SK-N-SH treated with all-trans-retinoic acid at 6 μM for 48 hours (cell line): ENCODE results near the gene ZNF358.

Experiments
- ATAC-seq: fragments of 200-7000 bp; cut with Tn5 transposase; 3 replicates; pipeline ENCODE4 v1.9.1; 2020; ENCODE audit warnings: mild to moderate bottlenecking, moderate library complexity
- ARNTL ChIP-seq: fragments of 450-650 bp; formaldehyde crosslinking; IDR thresholded peaks from 2 replicates; pipeline ENCODE4 v1.5.0; 2020; ENCODE audit warnings: low read depth, mild to moderate bottlenecking, moderate library complexity, borderline replicate concordance
- BACH2 ChIP-seq: fragments of 250-450 bp; sonication (Bioruptor Pico); IDR thresholded peaks from 2 replicates; pipeline ENCODE4 v1.9.0; 2021; ENCODE audit warnings: mild to moderate bottlenecking, borderline replicate concordance
- CREB5 ChIP-seq: fragments of 250-450 bp; sonication (Bioruptor Pico); IDR thresholded peaks from 2 replicates; pipeline ENCODE4 v1.5.1; 2020; ENCODE audit warnings: low read depth, mild to moderate bottlenecking, moderate library complexity
- CSDC2 ChIP-seq: fragments of 250-450 bp; sonication (Bioruptor Pico); IDR thresholded peaks from 2 replicates; pipeline ENCODE4 v1.5.0; 2020; ENCODE audit warnings: mild to moderate bottlenecking, moderate library complexity
- CSRNP3 ChIP-seq: fragments of 250-450 bp; sonication (Bioruptor Pico); IDR thresholded peaks from 2 replicates; pipeline ENCODE4 v1.5.1; 2021; ENCODE audit warnings: mild to moderate bottlenecking, moderate library complexity
- ESRRG ChIP-seq: fragments of 250-450 bp; sonication (Bioruptor Pico); IDR thresholded peaks from 2 replicates; pipeline ENCODE4 v1.6.1; 2021; ENCODE audit warnings: mild to moderate bottlenecking
- GLIS3 ChIP-seq: fragments of 250-450 bp; sonication (Bioruptor Pico); IDR thresholded peaks from 2 replicates; pipeline ENCODE4 v1.5.0; 2020; ENCODE audit warnings: mild to moderate bottlenecking, moderate library complexity
- ISL1 ChIP-seq: fragments of 250-450 bp; sonication (Bioruptor Pico); IDR thresholded peaks from 2 replicates; pipeline ENCODE4 v2.1.2; 2022; ENCODE audit warnings: mild to moderate bottlenecking, moderate library complexity
- OSR1 ChIP-seq: fragments of 250-450 bp; sonication (Bioruptor Pico); IDR thresholded peaks from 2 replicates; pipeline ENCODE4 v1.8.0; 2022; ENCODE audit warnings: moderate library complexity, mild to moderate bottlenecking, inconsistent platforms
- PPARA ChIP-seq: fragments of 250-450 bp; sonication (Bioruptor Pico); IDR thresholded peaks from 2 replicates; pipeline ENCODE4 v1.5.0; 2020; ENCODE audit warnings: mild to moderate bottlenecking, borderline replicate concordance
- RARB ChIP-seq: fragments of 250-450 bp; sonication (Bioruptor Pico); IDR thresholded peaks from 2 replicates; pipeline ENCODE4 v1.8.0; 2021; ENCODE audit warnings: mild to moderate bottlenecking, moderate library complexity
- TCF4 ChIP-seq: fragments of 250-450 bp; sonication (Bioruptor Pico); IDR thresholded peaks from 2 replicates; pipeline ENCODE4 v1.8.0; 2021; ENCODE audit warnings: mild to moderate bottlenecking, moderate library complexity, borderline replicate concordance
- TOX ChIP-seq: fragments of 250-450 bp; sonication (Bioruptor Pico); IDR thresholded peaks from 2 replicates; pipeline ENCODE4 v1.8.0; 2021; ENCODE audit warnings: mild to moderate bottlenecking, moderate library complexity, borderline replicate concordance
- ZC3H10 ChIP-seq: fragments of 250-450 bp; sonication (Bioruptor Pico); IDR thresholded peaks from 2 replicates; pipeline ENCODE4 v1.5.1; 2021; ENCODE audit warnings: mild to moderate bottlenecking, moderate library complexity
- ZFP3 ChIP-seq: fragments of 250-450 bp; sonication (Bioruptor Pico); IDR thresholded peaks from 2 replicates; pipeline ENCODE4 v1.5.0; 2020; ENCODE audit warnings: mild to moderate bottlenecking, moderate library complexity
- ZFP30 ChIP-seq: fragments of 450-650 bp; formaldehyde crosslinking; IDR thresholded peaks from 2 replicates; pipeline ENCODE4 v1.5.0; 2022; ENCODE audit warnings: mild to moderate bottlenecking, moderate library complexity
- ZNF565 ChIP-seq: fragments of 450-650 bp; formaldehyde crosslinking; conservative IDR thresholded peaks from 2 replicates; pipeline ENCODE4 v1.5.0; 2020; ENCODE audit warnings: low read depth, mild to moderate bottlenecking, moderate library complexity
- ZNF70 ChIP-seq: fragments of 450-650 bp; formaldehyde crosslinking; IDR thresholded peaks from 2 replicates; pipeline ENCODE4 v1.5.0; 2020; ENCODE audit warnings: mild to moderate bottlenecking, moderate library complexity
- ZNF8 ChIP-seq: fragments of 450-650 bp; formaldehyde crosslinking; IDR thresholded peaks from 2 replicates; pipeline ENCODE4 v1.5.0; 2020; ENCODE audit warnings: mild to moderate bottlenecking, moderate library complexity
- TF ChIP-seq, protein P1 (sequence below): fragments of 250-450 bp; sonication (Bioruptor Pico); IDR thresholded peaks from 2 replicates; pipeline ENCODE4 v1.8.0; 2021; ENCODE audit warnings: low read depth, mild to moderate bottlenecking, moderate library complexity, borderline replicate concordance
- TF ChIP-seq, protein P2 (sequence below): fragments of 250-450 bp; sonication (Bioruptor Pico); IDR thresholded peaks from 2 replicates; pipeline ENCODE4 v1.5.0; 2020; ENCODE audit warnings: mild to moderate bottlenecking, moderate library complexity

ZNF358 gene

DNA sequence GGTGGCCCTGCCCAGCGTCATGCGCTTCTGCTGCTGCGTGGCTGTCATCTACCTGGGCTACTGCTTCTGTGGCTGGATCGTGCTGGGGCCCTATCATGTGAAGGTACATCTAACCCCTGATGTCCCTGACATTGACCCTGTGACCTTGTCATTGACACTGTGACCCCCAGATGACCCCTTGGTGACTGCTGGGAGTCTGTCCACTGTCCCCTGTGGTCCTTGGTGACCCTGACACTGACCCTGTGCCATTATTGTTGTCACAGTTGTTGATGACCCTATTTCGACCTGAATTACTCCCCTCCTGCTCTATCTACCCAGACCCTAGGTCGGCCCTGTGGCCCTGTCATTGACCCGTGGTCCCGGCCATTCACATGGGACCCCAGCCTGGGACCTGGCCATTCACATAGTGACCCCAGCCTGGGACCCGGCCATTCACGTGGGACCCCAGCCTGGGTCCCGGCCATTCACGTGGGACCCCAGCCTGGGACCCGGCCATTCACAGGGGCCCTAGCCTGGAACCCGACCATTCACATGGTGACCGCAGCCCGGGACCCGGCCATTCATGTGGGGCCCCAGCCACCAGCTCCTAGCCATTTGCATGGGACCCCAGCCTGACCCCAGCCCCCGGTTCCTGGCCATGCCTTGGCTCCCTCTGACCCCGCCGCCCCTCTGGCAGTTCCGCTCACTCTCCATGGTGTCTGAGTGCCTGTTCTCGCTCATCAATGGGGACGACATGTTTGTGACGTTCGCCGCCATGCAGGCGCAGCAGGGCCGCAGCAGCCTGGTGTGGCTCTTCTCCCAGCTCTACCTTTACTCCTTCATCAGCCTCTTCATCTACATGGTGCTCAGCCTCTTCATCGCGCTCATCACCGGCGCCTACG, 13.9 kb downstream of the ZNF358 start:
- TF ChIP-seq CREB5 (CRISPR knock-in tag): no peak
- TF ChIP-seq RARB (CRISPR knock-in tag): no peak
- no peak for TF ChIP-seq ZC3H10 (CRISPR knock-in tag)
- no peak for TF ChIP-seq PPARA (CRISPR knock-in tag)
- no peak for TF ChIP-seq ARNTL (CRISPR knock-in tag)
- no peak for TF ChIP-seq ZFP3 (CRISPR knock-in tag)
- TF ChIP-seq OSR1 (CRISPR knock-in tag): no peak
- TF ChIP-seq ISL1 (CRISPR knock-in tag): no peak
- no peak for TF ChIP-seq ZNF565
- TF ChIP-seq CSDC2 (CRISPR knock-in tag): no peak
- no peak for TF ChIP-seq ESRRG
- TF ChIP-seq TCF4 (CRISPR knock-in tag): no peak
- TF ChIP-seq BACH2 (CRISPR knock-in tag): no peak
- TF ChIP-seq, protein P1, sequence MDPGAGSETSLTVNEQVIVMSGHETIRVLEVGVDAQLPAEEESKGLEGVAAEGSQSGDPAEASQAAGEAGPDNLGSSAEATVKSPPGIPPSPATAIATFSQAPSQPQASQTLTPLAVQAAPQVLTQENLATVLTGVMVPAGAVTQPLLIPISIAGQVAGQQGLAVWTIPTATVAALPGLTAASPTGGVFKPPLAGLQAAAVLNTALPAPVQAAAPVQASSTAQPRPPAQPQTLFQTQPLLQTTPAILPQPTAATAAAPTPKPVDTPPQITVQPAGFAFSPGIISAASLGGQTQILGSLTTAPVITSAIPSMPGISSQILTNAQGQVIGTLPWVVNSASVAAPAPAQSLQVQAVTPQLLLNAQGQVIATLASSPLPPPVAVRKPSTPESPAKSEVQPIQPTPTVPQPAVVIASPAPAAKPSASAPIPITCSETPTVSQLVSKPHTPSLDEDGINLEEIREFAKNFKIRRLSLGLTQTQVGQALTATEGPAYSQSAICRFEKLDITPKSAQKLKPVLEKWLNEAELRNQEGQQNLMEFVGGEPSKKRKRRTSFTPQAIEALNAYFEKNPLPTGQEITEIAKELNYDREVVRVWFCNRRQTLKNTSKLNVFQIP (CRISPR knock-in tag): no peak
- TF ChIP-seq ZNF70: no peak
- no peak for ATAC-seq

- ATAC-seq: no peak
- TF ChIP-seq CSRNP3 (no peak), CREB5 (CRISPR knock-in tag) (no peak), ISL1 (CRISPR knock-in tag) (no peak), ARNTL (CRISPR knock-in tag) (no peak), PPARA (CRISPR knock-in tag) (no peak), TOX (no peak), ZFP30 (no peak), ZNF8 (CRISPR knock-in tag) (no peak), ZC3H10 (CRISPR knock-in tag) (no peak), OSR1 (CRISPR knock-in tag) (no peak), GLIS3 (CRISPR knock-in tag) (no peak), ESRRG (no peak), BACH2 (CRISPR knock-in tag) (no peak), RARB (CRISPR knock-in tag) (no peak)
- TF ChIP-seq, protein P2, sequence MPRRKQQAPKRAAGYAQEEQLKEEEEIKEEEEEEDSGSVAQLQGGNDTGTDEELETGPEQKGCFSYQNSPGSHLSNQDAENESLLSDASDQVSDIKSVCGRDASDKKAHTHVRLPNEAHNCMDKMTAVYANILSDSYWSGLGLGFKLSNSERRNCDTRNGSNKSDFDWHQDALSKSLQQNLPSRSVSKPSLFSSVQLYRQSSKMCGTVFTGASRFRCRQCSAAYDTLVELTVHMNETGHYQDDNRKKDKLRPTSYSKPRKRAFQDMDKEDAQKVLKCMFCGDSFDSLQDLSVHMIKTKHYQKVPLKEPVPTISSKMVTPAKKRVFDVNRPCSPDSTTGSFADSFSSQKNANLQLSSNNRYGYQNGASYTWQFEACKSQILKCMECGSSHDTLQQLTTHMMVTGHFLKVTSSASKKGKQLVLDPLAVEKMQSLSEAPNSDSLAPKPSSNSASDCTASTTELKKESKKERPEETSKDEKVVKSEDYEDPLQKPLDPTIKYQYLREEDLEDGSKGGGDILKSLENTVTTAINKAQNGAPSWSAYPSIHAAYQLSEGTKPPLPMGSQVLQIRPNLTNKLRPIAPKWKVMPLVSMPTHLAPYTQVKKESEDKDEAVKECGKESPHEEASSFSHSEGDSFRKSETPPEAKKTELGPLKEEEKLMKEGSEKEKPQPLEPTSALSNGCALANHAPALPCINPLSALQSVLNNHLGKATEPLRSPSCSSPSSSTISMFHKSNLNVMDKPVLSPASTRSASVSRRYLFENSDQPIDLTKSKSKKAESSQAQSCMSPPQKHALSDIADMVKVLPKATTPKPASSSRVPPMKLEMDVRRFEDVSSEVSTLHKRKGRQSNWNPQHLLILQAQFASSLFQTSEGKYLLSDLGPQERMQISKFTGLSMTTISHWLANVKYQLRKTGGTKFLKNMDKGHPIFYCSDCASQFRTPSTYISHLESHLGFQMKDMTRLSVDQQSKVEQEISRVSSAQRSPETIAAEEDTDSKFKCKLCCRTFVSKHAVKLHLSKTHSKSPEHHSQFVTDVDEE (CRISPR knock-in tag): no peak
- TF ChIP-seq, protein P1 (CRISPR knock-in tag): no peak
Observed at GRCh38 chr19:7533281-7533885, 17.5 kb downstream of the ZNF358 start.
